ENCODE measurements around the gene KDM5A. TPM values are rescaled to one million over a fixed set of nuclear protein-coding genes. Genes with fewer than 3 reads are reported as not detected.

Gene KDM5A
- total RNA-seq, 2 experiments from 2014 or later: 39.6 to 88.8 TPM

DNA sequence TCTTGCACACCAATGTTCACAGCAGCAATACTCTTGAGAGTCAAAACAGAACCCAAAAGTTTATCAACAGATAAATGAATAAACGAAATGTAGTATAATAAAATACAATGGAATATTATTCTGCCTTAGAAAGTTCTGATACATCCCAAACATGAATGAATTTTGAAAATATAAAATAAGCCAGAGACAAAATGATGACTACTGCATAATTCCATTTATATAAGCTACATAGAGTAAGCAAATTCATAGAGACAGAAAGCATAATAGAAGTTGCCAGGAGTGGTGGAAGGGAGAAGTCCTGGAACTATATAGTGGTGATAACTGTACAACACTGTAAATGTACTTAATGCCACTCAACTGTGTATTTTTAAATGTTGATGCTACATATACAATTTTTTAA is 21.1 kb downstream of the KDM5A start:
- no peak overlapping the region for H2AFZ ChIP-seq (ENCODE audit: low read length)
- H3K27ac ChIP-seq (ENCODE audit: low read depth, low read length, poor library complexity, severe bottlenecking): no peak overlapping the region
- H3K4me3 ChIP-seq (ENCODE audit: low read depth, low read length, poor library complexity, severe bottlenecking): no peak overlapping the region
- H3K9me3 ChIP-seq (ENCODE audit: low read length): peaks cover 15% of the 10 kb centered on the region; the same call in 1 of the 2 replicates
- ChIA-PET POLR2A (no interaction called here), CTCF (ENCODE audit: unreplicated experiment) (no interaction called here)
- no peaks in the 10 kb centered on the region; the same call in 1 of the 2 replicates for H3K79me2 ChIP-seq (ENCODE audit: insufficient read depth, low read depth, low read length)
- no peak overlapping the region for H3K4me2 ChIP-seq (ENCODE audit: low read length)
- H3K9me2 ChIP-seq (ENCODE audit: insufficient read depth, low read length): no peaks in the 10 kb centered on the region
- H4K20me1 ChIP-seq (ENCODE audit: insufficient read depth, low read length): no peaks in the 10 kb centered on the region
- no peaks in the 10 kb centered on the region for H3K4me1 ChIP-seq (ENCODE audit: insufficient read depth, low read length, poor library complexity, severe bottlenecking)
- intact Hi-C loops (cut with micrococcal nuclease; ENCODE audit: unreplicated experiment): no loop called here
- DNase-seq (ENCODE audit: low spot score): no peak
- no peak for TF ChIP-seq CTCF (conservative IDR thresholded peaks at IDR 0.05; ENCODE audit: low read length)
- H3K36me3 ChIP-seq (ENCODE audit: insufficient read depth, low read length): peaks cover 70% of the 10 kb centered on the region
- no TSS peak for BruUV-seq (replicated peaks)

DNA sequence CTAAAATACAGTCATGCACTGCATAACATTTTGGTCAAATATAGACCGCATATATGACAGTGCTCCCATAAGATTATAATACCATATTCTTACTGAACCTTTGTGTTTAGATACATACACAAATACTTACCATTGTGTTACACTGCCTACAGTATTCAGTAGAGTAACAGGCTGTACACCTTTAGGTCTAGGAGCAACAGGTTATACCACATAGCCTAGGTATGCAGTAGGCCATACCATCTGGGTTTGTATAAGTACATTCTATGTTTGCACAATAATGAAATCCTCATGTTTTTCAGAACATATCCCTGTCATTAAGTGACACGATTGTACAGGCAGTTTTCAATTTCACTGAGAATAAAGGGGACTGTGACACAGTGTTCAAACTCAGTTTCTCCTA is 22.3 kb downstream of the KDM5A start:
- Histone ChIP-seq H3K27ac (ENCODE audit: low read depth, low read length, poor library complexity, severe bottlenecking) (no peak overlapping the region), H4K20me1 (ENCODE audit: insufficient read depth, low read length) (no peaks in the 10 kb centered on the region), H2AFZ (ENCODE audit: low read length) (no peak overlapping the region), H3K36me3 (ENCODE audit: insufficient read depth, low read length) (peaks cover 81% of the 10 kb centered on the region), H3K4me2 (ENCODE audit: low read length) (no peak overlapping the region), H3K4me1 (ENCODE audit: insufficient read depth, low read length, poor library complexity, severe bottlenecking) (no peaks in the 10 kb centered on the region), H3K9me3 (ENCODE audit: low read length) (peaks cover 15% of the 10 kb centered on the region; the same call in 1 of the 2 replicates), H3K4me3 (ENCODE audit: low read depth, low read length, poor library complexity, severe bottlenecking) (no peak overlapping the region), H3K9me2 (ENCODE audit: insufficient read depth, low read length) (no peaks in the 10 kb centered on the region), H3K79me2 (ENCODE audit: insufficient read depth, low read depth, low read length) (no peaks in the 10 kb centered on the region; the same call in 1 of the 2 replicates)
- BruUV-seq (replicated peaks): no TSS peak
- TF ChIP-seq CTCF (conservative IDR thresholded peaks at IDR 0.05; ENCODE audit: low read length) (no peak), EZH2phosphoT487 (IDR thresholded peaks at IDR 0.05; ENCODE audit: borderline replicate concordance, low read depth, low read length) (no peak)
- no peak for DNase-seq (ENCODE audit: low spot score)
- POLR2A ChIA-PET: interaction anchor here (0.7 kb wide), 1 partner anchor 45 kb away, joined by 3 read pairs; no protein-coding TSS in a partner anchor
- intact Hi-C loops (cut with micrococcal nuclease; ENCODE audit: unreplicated experiment): no loop called here
- CTCF ChIA-PET (ENCODE audit: unreplicated experiment): no interaction called here

GRCh38 chr12:359091-359490 is 30.0 kb downstream of the KDM5A start:
- no peak for TF ChIP-seq CTCF (conservative IDR thresholded peaks at IDR 0.05; ENCODE audit: low read length)
- no peak for TF ChIP-seq EZH2phosphoT487 (IDR thresholded peaks at IDR 0.05; ENCODE audit: borderline replicate concordance, low read depth, low read length)

More at GRCh38 chr12:359091-359490, 30.0 kb downstream of the KDM5A start:
- BruUV-seq (replicated peaks): no TSS peak
- intact Hi-C loops (cut with micrococcal nuclease; ENCODE audit: unreplicated experiment): no loop called here
- no peaks in the 10 kb centered on the region for H3K9me2 ChIP-seq (ENCODE audit: insufficient read depth, low read length)
- H3K79me2 ChIP-seq (ENCODE audit: insufficient read depth, low read depth, low read length): no peaks in the 10 kb centered on the region; the same call in 1 of the 2 replicates
- DNase-seq (ENCODE audit: low spot score): no peak
- no peak overlapping the region for H2AFZ ChIP-seq (ENCODE audit: low read length)
- H4K20me1 ChIP-seq (ENCODE audit: insufficient read depth, low read length): no peaks in the 10 kb centered on the region
- ChIA-PET CTCF (ENCODE audit: unreplicated experiment) (no interaction called here), POLR2A (interaction anchor here (0.5 to 1.1 kb wide), 2 partner anchors 10 to 1089 kb away, joined by 3 to 4 read pairs; no protein-coding TSS in a partner anchor)
- H3K36me3 ChIP-seq (ENCODE audit: insufficient read depth, low read length): peaks cover 94% of the 10 kb centered on the region
- H3K4me2 ChIP-seq (ENCODE audit: low read length): no peak overlapping the region
- H3K27ac ChIP-seq (ENCODE audit: low read depth, low read length, poor library complexity, severe bottlenecking): no peak overlapping the region
- H3K4me1 ChIP-seq (ENCODE audit: insufficient read depth, low read length, poor library complexity, severe bottlenecking): no peaks in the 10 kb centered on the region
- no peak overlapping the region for H3K4me3 ChIP-seq (ENCODE audit: low read depth, low read length, poor library complexity, severe bottlenecking)
- no peaks in the 10 kb centered on the region for H3K9me3 ChIP-seq (ENCODE audit: low read length)
